Prostate gland (tissue), 2 donors: Measurements from ENCODE around the gene CAPN11.

ENCODE experiments used
- POLR2A ChIP-seq: fragments of 450-650 bp; IDR thresholded peaks from one replicate; pipeline ENCODE4 v1.6.1; 2016; ENCODE audit warnings: antibody characterized with exemption, mild to moderate bottlenecking
- TF ChIP-seq, protein P1 (sequence below), 4 experiments: fragments of 200-600 bp in 2 of 4; fragments of 450-650 bp in 2 of 4; sonication (generic) in 2 of 4; IDR thresholded peaks; 1 replicate in 3 of 4; 2 replicates in 1 of 4; pipeline ENCODE4 v1.5.1; 2016 to 2019; ENCODE audit warnings: antibody characterized with exemption in 4 of 4, mild to moderate bottlenecking in 2 of 4, moderate library complexity in 2 of 4

DNA sequence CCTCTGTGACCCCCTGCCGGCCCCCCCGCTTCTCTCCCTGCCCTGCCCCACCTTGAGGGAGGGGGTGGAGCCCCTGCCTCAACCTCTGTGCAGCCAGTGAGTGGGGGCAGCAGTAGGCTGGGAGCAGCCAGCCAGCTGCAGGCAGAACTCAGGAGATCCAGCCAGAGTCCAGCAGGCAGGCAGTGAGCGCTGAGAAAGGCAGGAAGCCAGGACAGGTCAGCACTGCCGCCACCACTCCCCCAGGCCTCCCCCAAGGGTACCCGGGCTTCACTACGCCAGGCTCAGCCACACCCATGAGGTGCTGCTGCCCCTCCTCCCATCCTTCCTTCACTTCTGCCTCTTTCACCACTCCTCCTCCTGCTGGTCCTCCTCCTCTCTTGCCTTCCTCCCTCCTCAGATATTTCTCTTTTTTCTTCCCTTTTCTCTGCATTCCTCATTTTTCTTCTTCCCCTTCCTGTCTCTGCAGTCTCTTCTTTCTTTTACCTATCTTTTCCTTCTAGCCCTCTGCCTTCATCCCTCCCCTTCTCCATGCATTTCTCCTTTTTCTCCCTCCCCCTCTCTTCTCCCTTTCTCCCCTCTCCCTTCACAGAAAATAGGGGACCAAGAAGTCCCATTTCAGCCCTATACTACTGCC, 19.8 kb upstream of the CAPN11 start:
- TF ChIP-seq, protein P1, sequence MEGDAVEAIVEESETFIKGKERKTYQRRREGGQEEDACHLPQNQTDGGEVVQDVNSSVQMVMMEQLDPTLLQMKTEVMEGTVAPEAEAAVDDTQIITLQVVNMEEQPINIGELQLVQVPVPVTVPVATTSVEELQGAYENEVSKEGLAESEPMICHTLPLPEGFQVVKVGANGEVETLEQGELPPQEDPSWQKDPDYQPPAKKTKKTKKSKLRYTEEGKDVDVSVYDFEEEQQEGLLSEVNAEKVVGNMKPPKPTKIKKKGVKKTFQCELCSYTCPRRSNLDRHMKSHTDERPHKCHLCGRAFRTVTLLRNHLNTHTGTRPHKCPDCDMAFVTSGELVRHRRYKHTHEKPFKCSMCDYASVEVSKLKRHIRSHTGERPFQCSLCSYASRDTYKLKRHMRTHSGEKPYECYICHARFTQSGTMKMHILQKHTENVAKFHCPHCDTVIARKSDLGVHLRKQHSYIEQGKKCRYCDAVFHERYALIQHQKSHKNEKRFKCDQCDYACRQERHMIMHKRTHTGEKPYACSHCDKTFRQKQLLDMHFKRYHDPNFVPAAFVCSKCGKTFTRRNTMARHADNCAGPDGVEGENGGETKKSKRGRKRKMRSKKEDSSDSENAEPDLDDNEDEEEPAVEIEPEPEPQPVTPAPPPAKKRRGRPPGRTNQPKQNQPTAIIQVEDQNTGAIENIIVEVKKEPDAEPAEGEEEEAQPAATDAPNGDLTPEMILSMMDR (IDR thresholded peaks at IDR 0.05): no peak
- no peak for TF ChIP-seq POLR2A
